GM18526 (cell line): ENCODE results near the gene BCL11A.

Experiments
- POLR2A ChIP-seq: IDR thresholded peaks from 3 replicates; pipeline ENCODE4 v1.6.1; 2011; ENCODE audit not compliant: insufficient read length; ENCODE audit errors: extremely low read depth

BCL11A gene

DNA sequence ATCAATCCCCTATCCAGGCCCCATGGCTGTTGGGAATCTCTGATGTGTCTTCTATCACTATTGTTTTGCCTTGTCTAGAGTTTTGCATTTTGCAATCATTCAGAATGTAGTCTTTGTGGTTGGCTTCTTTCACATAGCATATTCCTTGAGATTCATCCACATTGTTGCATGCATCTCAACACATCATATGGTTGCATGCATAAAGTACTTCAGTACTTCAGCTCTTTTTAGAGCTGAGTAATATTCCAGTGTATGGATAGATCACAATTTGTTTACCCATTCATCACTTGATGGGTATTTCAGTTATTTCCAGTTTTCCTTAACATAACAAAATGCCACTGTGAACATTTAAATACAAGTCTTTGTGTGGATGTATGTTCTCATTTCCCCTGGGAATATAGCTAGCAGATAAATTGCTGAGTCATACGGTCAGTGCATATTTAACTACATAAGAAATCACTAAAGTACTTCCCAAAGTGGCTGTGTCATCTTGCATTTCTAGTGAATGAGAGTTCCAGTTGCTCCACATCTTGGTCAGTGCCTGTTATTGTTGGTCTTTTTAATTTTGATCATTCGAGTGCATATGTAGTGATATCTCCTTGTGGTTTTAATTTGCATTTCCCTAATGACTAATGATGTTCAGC, 138.8 kb downstream of the BCL11A start:
- TF ChIP-seq POLR2A = no peak

DNA sequence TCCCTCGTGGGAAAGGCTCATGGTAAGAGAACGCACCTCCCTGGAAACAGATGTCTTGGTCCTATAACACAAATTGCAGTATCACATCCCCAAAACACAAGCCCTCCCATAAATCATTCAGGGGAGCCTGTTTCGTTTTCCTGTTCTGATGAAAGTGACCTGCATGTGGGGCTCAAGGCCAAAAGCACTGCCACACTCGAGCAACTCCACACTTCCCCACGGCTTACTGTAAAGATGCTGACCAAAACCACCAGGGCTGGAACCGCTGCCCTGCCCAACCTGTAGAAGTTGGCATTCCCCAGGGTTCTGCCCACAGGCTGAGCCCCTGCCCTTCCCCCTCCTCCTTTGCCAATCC, 139.7 kb downstream of the BCL11A start:
- no peak for TF ChIP-seq POLR2A

DNA sequence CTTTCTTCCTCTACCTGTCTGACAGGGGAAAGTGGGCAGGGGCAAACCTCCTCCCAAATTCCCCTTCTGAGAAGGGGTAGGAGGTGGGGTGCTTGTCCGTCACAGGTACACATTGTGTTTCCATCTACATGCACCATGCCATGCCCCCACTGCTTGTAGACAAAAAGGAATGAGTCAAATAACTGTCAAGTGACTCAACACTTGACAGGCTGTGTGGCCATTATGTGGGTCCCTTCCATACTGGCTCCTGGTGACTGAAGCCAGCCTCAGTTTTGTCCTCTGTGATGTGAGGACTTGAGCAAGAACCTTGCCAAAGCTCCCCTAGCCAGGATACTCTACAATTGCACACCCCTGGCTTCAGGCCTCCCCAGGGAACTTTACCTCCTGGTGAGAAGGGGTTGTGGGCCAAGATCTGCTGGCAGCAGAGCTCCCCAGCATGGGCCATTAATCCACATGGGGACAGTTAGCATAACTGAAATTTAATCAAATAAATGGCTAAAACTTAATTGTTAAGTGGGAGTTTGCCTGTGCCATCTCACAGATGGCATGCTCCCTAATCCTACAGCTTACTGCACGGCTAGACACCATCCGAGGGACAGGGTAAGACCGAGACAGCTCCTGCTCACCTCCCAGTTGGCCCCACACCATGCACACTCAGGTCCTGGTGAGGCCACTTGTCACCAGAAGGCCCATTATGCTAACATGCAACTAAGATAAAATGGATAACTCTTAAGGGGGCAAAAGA, 140.2 kb downstream of the BCL11A start:
- no peak for TF ChIP-seq POLR2A

DNA sequence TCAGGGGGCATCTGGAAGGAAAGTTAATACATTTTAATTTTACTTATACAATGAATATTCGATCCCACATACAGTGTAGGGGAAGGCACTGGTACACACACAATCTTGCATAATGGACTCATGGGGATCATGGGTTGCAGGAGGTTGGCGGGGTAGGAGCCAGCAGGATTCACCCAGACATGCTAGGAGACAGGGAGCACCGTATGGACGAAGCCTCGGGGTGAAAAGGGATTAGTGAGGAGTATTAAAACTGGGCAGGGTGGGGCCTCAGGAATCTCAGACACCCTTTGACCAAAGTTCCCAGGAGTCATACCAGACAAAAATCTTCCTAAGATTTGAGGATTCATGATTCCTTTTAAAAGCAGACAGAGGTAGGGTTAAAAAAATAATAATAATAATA, 140.8 kb downstream of the BCL11A start:
- TF ChIP-seq POLR2A = no peak

GRCh38 chr2:60412027-60412426, 141.4 kb downstream of the BCL11A start:
- TF ChIP-seq POLR2A = no peak

DNA sequence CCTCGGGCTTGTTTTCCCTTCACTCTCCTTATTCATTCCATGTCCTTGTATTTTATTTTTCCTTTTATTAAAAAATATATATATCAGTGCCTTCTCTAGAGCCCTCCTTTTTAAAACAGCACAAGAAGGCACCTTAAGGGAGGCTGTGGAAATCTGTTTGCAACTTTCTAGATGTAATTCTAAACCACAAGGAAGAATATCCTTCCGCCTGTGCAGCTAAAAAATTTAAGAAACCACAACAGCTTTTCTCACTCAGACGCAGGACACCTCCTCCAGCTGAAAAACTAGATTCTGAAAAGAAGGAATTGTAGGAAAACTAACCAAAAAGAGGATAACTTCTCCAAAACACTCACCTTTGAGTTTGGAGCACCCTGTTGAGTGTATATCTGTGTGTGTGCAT, 142.2 kb downstream of the BCL11A start:
- no peak for TF ChIP-seq POLR2A

GRCh38 chr2:60410456-60411146, 142.9 kb downstream of the BCL11A start:
- no peak for TF ChIP-seq POLR2A

DNA sequence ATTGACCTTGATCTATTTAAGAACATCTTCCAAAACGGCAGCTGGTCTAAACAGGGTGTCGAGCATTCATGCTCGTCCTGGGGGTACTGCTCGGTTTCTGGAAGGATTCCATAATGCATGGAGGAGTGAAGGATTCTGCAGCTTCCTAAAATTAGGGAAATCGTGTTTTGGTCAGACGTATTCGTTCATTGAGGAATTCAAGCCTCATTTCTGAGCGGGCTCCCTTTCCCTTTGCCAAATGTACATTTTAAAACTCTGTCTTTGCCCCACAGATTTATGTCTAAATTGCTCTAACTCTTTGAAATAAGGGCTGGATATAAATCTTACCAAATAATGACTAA, 144.0 kb downstream of the BCL11A start:
- no peak for TF ChIP-seq POLR2A

DNA sequence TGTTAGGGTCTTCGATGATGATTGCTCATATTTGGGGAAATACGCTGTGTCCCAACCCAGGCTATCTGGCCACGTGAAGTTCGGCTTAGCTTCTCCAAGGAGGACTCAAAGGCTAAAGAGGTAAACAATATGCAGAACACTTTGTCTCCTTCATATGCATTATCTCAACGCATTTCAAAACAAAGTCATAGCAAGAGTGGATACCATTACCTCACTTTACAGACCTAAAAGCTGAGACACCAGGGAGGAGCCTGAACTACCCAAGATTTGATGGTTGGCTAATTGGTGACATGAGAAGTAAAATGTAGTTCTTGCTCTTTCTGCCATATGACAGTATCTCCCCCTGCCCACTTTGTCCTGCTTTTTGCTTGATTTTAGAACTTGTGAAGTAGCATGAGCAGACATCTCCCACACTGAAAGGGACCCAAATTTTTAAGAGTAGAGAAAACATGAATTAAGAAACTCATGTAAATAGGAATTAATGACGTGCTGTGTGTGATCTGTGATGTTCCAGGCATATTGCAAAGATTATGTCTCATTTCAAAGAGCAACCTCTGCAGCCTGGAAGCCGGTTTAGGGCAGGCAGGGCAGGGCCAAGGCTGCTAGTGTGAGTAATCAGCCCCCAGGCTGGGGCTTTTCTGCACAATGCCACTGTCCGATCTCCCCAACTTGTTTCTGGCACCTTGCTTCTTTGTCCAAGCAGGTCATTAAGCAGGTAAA, 144.5 kb downstream of the BCL11A start:
- TF ChIP-seq POLR2A = no peak

GRCh38 chr2:60408207-60408606, 145.2 kb downstream of the BCL11A start:
- TF ChIP-seq POLR2A = no peak

GRCh38 chr2:60407398-60407797, 146.1 kb downstream of the BCL11A start:
- TF ChIP-seq POLR2A = no peak

- TF ChIP-seq POLR2A = no peak
These were observed 147.3 kb downstream of the BCL11A start for GRCh38 chr2:60406192-60406591.

GRCh38 chr2:60405271-60405919, 148.1 kb downstream of the BCL11A start:
- no peak for TF ChIP-seq POLR2A
